Left kidney (tissue), 2 donors: ENCODE data around the gene SMIM35. TPM values are rescaled to one million over a fixed set of nuclear protein-coding genes. Genes with fewer than 3 reads are reported as not detected.

Source experiments
- DNase-seq: peaks from one replicate; pipeline ENCODE4 v3.0.0-alpha.2; 2013
- polyA plus RNA-seq: library from polyadenylated mRNA; unstranded; fragments of 120-200 nt; gene quantifications from one replicate; pipeline ENCODE4 v1.2.1, GENCODE V29; 2013; ENCODE audit not compliant: insufficient read length

SMIM35 gene
- polyA plus RNA-seq, 1 donor, result 0.17 TPM

DNA sequence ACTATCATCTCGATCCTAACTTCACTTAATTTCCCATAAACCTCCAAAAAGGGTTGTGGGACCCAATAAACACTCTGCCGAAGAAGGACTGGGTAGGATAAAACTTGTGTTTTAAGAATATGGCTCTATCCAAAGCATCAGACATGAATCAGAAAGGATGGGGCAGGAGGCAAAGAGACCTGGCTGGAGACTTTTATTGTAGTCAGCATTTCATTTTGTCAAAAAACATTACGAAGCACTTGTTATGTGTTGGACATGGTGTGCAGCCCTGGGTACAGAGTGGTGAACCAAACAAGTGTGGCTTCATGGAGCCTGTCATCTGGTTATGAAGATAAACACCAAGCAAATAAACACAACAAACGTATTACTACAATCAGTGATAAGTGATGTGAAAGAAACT, 83.3 kb downstream of the SMIM35 start:
- DNase-seq, result no peak

DNA sequence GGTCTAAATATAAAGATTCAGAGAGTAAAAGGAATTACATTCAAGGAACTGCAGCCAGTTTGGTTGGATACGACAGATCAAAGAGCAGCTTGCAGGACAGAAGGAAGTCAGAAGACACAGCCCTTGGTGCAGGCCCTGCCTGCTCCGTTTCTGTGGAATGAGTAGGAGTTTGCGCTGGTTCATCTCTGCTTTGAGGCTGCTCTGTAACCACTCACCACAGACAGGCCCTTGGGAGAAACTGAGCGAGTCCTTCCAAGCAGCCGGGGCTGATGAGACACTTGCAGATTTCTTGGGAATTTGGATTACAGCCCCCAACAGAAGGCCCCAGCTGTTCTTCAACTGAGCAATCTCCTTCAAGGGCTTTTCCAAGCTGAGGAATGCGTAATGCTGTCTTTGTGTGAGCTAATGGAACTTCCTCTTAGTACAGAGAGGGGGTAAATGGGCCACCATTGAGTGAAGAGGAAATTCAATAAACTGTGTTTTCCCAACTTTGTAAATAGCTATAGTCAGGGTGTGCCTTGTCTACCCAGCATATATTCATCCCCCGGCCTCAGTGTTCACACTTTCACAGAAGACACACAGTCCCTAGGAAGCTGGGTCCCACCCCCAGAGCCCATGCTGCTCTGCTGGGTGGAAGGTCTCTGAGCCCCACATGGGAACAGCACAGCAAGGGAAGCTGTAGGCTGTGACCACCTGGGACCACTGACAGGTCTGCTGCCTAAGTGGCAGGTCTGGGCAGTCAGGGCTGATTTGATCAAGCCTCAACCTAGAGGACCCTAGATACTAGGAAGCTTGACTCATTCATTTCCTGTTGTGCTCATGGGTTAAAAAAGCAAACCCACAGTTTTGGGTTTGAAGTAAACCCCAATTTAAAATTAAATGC, 84.0 kb downstream of the SMIM35 start:
- DNase-seq, result peak; percentile 62

DNA sequence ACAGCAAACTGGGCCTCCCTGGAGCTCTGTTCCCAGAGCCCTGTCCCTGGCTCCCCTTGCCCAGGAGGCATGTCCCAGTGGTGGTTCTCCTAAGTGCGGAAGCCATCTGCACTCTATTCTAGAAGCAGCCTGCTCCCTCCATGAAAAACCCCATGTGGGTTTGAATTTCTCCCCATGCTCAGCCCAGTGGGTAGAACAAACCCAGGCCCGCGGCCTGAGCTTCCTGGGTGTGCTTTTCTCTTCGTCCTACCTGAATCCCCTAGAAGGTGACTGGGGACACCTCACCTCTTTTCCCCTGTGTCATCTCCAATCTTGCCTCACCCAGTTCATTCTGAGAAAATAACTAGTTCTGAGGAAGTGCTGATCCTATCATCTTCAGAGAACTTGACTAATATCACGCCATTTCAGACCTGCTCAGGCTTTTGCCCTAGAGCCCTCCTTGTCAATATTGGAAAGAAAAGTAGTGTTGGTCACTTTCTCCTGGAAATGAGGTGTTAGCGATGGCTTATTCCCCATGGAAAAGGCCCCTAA, 84.7 kb downstream of the SMIM35 start:
- DNase-seq, result no peak

GRCh38 chr11:118001494-118001971, 85.2 kb downstream of the SMIM35 start:
- no peak for DNase-seq

GRCh38 chr11:118000850-118001228, 85.9 kb downstream of the SMIM35 start:
- DNase-seq, result no peak

- no peak for DNase-seq
These were observed 86.5 kb downstream of the SMIM35 start for GRCh38 chr11:118000067-118000849.

- DNase-seq, result no peak
These were observed 87.3 kb downstream of the SMIM35 start for GRCh38 chr11:117999354-117999993.

DNA sequence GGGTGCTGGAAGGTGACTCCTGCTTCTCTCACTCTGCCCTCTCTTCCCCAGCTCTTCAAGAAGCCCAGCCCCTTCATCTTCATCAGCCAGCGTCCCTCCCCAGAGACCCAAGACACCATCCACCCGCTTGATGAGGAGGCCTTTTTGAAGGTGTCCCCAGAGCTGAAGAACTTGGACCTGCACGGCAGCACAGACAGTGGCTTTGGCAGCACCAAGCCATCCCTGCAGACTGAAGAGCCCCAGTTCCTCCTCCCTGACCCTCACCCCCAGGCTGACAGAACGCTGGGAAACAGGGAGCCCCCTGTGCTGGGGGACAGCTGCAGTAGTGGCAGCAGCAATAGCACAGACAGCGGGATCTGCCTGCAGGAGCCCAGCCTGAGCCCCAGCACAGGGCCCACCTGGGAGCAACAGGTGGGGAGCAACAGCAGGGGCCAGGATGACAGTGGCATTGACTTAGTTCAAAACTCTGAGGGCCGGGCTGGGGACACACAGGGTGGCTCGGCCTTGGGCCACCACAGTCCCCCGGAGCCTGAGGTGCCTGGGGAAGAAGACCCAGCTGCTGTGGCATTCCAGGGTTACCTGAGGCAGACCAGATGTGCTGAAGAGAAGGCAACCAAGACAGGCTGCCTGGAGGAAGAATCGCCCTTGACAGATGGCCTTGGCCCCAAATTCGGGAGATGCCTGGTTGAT, 88.0 kb downstream of the SMIM35 start:
- no peak for DNase-seq

- DNase-seq, result no peak
These were observed 88.8 kb downstream of the SMIM35 start for GRCh38 chr11:117997823-117998579.

DNA sequence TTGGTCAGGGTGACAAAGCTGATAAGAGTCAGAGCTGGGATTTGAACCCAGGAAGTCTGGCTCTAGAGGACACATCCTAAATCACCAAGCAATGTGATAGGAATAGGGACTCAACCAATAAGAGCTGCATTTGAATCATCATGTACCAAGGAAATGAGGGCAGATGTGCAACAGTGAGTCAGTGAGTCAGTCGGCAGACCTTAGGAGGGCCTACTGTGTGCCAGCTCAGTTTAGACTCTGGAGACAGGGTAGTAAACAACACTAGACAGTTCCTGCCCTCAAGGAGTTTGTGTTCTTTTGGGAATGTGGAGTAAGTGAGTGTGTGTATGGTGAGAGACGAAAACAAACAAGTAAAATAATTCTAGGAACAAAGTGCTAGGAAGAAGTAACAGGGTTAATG, 89.4 kb downstream of the SMIM35 start:
- DNase-seq, result no peak

GRCh38 chr11:117996058-117996457, 90.7 kb downstream of the SMIM35 start:
- DNase-seq, result no peak

- DNase-seq, result no peak
These were observed 91.3 kb downstream of the SMIM35 start for GRCh38 chr11:117995472-117995871.

GRCh38 chr11:117993988-117994745, 92.6 kb downstream of the SMIM35 start:
- DNase-seq, result no peak

GRCh38 chr11:117992620-117993019, 94.1 kb downstream of the SMIM35 start:
- DNase-seq, result no peak

DNA sequence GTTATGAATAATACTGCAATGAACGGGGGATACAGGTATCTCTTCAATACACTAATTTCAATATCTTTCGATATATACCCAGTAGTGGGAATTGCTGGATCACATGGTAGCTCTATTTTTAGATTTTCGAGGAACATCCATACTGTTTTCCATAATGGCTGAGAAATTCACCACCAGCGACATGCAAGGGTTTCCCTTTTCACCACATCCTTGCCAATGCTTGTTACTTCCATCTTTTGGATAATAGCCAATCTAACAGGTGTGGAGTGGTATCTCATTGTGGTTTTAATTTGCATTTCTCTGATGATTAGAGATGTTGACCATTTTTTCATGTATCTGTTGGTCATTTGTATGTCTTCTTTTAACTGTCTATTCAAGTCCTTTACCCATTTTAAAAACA, 94.6 kb downstream of the SMIM35 start:
- DNase-seq, result no peak

DNA sequence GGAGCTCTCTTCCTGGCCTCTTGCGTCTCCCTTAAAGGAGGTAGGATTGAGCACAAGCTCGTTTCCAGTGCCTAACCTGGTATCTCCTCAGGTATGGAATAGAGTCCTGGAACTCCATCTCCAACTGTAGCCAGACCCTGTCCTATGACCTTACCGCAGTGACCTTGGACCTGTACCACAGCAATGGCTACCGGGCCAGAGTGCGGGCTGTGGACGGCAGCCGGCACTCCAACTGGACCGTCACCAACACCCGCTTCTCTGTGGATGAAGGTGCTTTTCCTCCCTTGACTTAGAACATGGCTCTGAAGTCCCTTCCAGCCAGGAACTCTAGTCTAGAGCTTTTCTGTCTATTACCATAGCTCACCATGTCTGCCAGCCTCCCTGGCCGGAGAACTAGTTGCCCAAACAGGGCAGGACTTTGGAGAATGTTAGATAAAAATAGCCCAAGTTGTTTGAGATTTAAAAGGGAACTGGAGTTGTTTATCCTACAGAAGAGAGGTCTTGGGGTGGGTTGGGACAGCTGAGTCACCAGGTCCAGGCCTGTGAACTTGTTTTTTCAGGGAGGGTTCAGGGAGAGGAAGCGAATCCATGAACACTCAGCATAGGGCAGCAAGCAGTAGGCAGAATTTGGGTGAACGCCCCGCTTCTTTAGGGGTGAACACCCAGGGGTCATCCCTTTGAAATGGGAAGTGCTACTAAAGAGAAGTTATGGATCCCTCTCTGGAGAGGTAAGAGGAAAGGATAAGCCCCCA, 97.2 kb downstream of the SMIM35 start:
- no peak for DNase-seq

GRCh38 chr11:117986981-117987574, 99.7 kb downstream of the SMIM35 start:
- no peak for DNase-seq

GRCh38 chr11:117985953-117986887, 100.5 kb downstream of the SMIM35 start, which contains the start of gene IL10RA:
Gene IL10RA (plus strand): TSS chr11:117986394. CDS start chr11:117986468, 74 bp downstream.
- peak; percentile 77 for DNase-seq
